IMR-90 (cell line): ENCODE measurements around the gene SMARCA2. TPM values are rescaled to one million over a fixed set of nuclear protein-coding genes. Genes with fewer than 3 reads are reported as not detected.

ENCODE experiments used
- ATAC-seq: fragments of 200-7000 bp; cut with Tn5 transposase; 2 replicates; pipeline ENCODE4 v1.9.1; 2020; ENCODE audit warnings: low read depth, mild to moderate bottlenecking, moderate library complexity
- BruUV-seq: library from RNA; stranded (reverse); fragments of 400-500 nt; replicated peaks from 2 replicates; lab custom pipeline; 2021; lab: Mats Ljungman, UMichigan
- CTCF ChIA-PET: fragments of 300-600 bp; formaldehyde crosslinking; extraction: SDS; loops from one replicate; lab custom pipeline; 2021; ENCODE audit warnings: antibody characterized with exemption; lab: Yijun Ruan, JAX
- POLR2A ChIA-PET: fragments of 300-600 bp; sonication (Branson Sonifier 250); formaldehyde crosslinking; loops from one replicate; lab custom pipeline; 2022; ENCODE audit warnings: antibody characterized with exemption; ENCODE audit not compliant: unreplicated experiment; lab: Charles Lee
- DNase-seq: peaks from one replicate; pipeline ENCODE4 v3.0.0; 2013
- H2AFZ ChIP-seq: replicated peaks from 2 replicates; pipeline ENCODE3; 2013; ENCODE audit warnings: low read length, mild to moderate bottlenecking; ENCODE audit not compliant: poor library complexity
- H2AK5ac ChIP-seq: 2 replicates; pipeline ENCODE4 v1.6.1; 2013; ENCODE audit warnings: low read depth, low read length, inconsistent platforms
- H2AK9ac ChIP-seq: replicated peaks from 2 replicates; pipeline ENCODE3; 2013; ENCODE audit warnings: mild to moderate bottlenecking, low read depth, low read length, moderate library complexity; ENCODE audit not compliant: poor library complexity
- H2BK120ac ChIP-seq: 2 replicates; pipeline ENCODE4 v1.6.1; 2013; ENCODE audit warnings: low read depth, low read length, inconsistent platforms
- H2BK15ac ChIP-seq: 3 replicates; pipeline ENCODE4 v1.6.1; 2013; ENCODE audit warnings: low read depth, low read length, inconsistent platforms
- H2BK20ac ChIP-seq: 2 replicates; pipeline ENCODE4 v1.6.1; 2013; ENCODE audit warnings: low read depth, mild to moderate bottlenecking, inconsistent platforms, low read length, moderate library complexity
- H2BK5ac ChIP-seq: 2 replicates; pipeline ENCODE4 v1.6.1; 2013; ENCODE audit warnings: mild to moderate bottlenecking, low read depth, low read length, inconsistent platforms; ENCODE audit not compliant: poor library complexity, severe bottlenecking
- H3K14ac ChIP-seq: replicated peaks from 2 replicates; pipeline ENCODE4 v1.6.1; 2013; ENCODE audit warnings: low read depth, low read length, inconsistent platforms
- H3K18ac ChIP-seq: 2 replicates; pipeline ENCODE4 v1.6.1; 2013; ENCODE audit warnings: low read depth, low read length, control low read depth
- H3K23ac ChIP-seq: 2 replicates; pipeline ENCODE4 v1.6.1; 2013; ENCODE audit warnings: low read depth, low read length, inconsistent platforms
- H3K27ac ChIP-seq: 2 replicates; pipeline ENCODE4 v1.5.1; 2013; ENCODE audit warnings: mild to moderate bottlenecking, control low read depth, low read length; ENCODE audit not compliant: insufficient read depth
- H3K27me3 ChIP-seq: 2 replicates; pipeline ENCODE4 v1.6.1; 2013; ENCODE audit warnings: low read length; ENCODE audit not compliant: control insufficient read depth, insufficient read depth
- H3K36me3 ChIP-seq: 2 replicates; pipeline ENCODE4 v1.6.1; 2013; ENCODE audit warnings: low read length, mixed read lengths; ENCODE audit not compliant: control insufficient read depth, insufficient read depth
- H3K4ac ChIP-seq: 2 replicates; pipeline ENCODE4 v1.6.1; 2013; ENCODE audit warnings: low read depth, low read length, inconsistent platforms
- H3K4me1 ChIP-seq: 2 replicates; pipeline ENCODE4 v1.6.1; 2013; ENCODE audit warnings: low read length, mixed read lengths; ENCODE audit not compliant: control insufficient read depth, insufficient read depth
- H3K4me2 ChIP-seq: 2 replicates; pipeline ENCODE4 v1.6.1; 2013; ENCODE audit warnings: low read depth, mild to moderate bottlenecking, control low read depth, low read length, moderate library complexity
- H3K4me3 ChIP-seq: 2 replicates; pipeline ENCODE4 v1.5.1; 2013; ENCODE audit warnings: low read depth, mild to moderate bottlenecking, control low read depth, low read length, moderate library complexity; ENCODE audit not compliant: insufficient read depth
- H3K56ac ChIP-seq: 2 replicates; pipeline ENCODE4 v1.6.1; 2013; ENCODE audit warnings: low read length, inconsistent platforms; ENCODE audit not compliant: insufficient read depth; ENCODE audit errors: extremely low read depth
- H3K79me1 ChIP-seq, 2 experiments: 2 replicates each; pipeline ENCODE4 v1.6.1; 2013; ENCODE audit warnings: low read length in 2 of 2, inconsistent platforms in 1 of 2, low read depth in 1 of 2
- H3K9ac ChIP-seq: 2 replicates; pipeline ENCODE4 v1.6.1; 2013; ENCODE audit warnings: low read depth, low read length, control low read depth
- H3K9me1 ChIP-seq: 2 replicates; pipeline ENCODE4 v1.6.1; 2013; ENCODE audit warnings: low read length, inconsistent platforms; ENCODE audit not compliant: insufficient read depth
- H3K9me3 ChIP-seq: 2 replicates; pipeline ENCODE4 v1.6.1; 2013; ENCODE audit warnings: low read length; ENCODE audit not compliant: control insufficient read depth, insufficient read depth
- H4K20me1 ChIP-seq: 2 replicates; pipeline ENCODE4 v1.6.1; 2013; ENCODE audit warnings: low read length, inconsistent platforms; ENCODE audit not compliant: insufficient read depth
- H4K5ac ChIP-seq: 2 replicates; pipeline ENCODE4 v1.6.1; 2013; ENCODE audit warnings: mild to moderate bottlenecking, low read depth, low read length, control low read depth
- H4K8ac ChIP-seq, 2 experiments: 2 replicates each; pipeline ENCODE4 v1.6.1; 2013; ENCODE audit warnings: low read depth in 2 of 2, low read length in 2 of 2, control low read depth in 1 of 2, inconsistent platforms in 1 of 2
- H4K91ac ChIP-seq: 2 replicates; pipeline ENCODE4 v1.6.1; 2013; ENCODE audit warnings: low read depth, low read length, inconsistent platforms; ENCODE audit not compliant: insufficient read depth
- BHLHE40 ChIP-seq: fragments of 150-350 bp; IDR thresholded peaks from 2 replicates; pipeline ENCODE4 v1.6.1; 2016; ENCODE audit warnings: mild to moderate bottlenecking, low read depth, low read length
- POLR2A ChIP-seq: IDR thresholded peaks from 2 replicates; pipeline ENCODE4 v1.6.1; 2012; ENCODE audit warnings: mild to moderate bottlenecking, low read depth, low read length
- RAD21 ChIP-seq: IDR thresholded peaks from 2 replicates; pipeline ENCODE4 v1.6.1; 2012; ENCODE audit warnings: low read length, improper control_type of control experiment
- whole genome bisulfite sequencing, 2 experiments: methylation state at CpG; one replicate each; pipeline versions ENCODE4 v1.1.5 to v1.1.7; 2013; ENCODE audit warnings: missing lambda C conversion rate in 2 of 2; ENCODE audit not compliant: insufficient read length in 1 of 2; ENCODE audit errors: extremely low coverage in 2 of 2; 5-methylcytosine and 5-hydroxymethylcytosine counted together
- dilution Hi-C: fragments of 300-500 bp; cut with HindIII; formaldehyde crosslinking; loops from one replicate; pipeline ENCODE4 v1.14.3; 2018; ENCODE audit warnings: low sequenced_read_pairs; ENCODE audit not compliant: unreplicated experiment
- in situ Hi-C: fragments of 300-500 bp; cut with MboI; formaldehyde crosslinking; loops from 3 replicates; pipeline ENCODE4 v1.14.3; 2019; ENCODE audit warnings: low sequenced_read_pairs, inconsistent platforms, mixed read lengths
- intact Hi-C: fragments of 100-400 bp; cut with micrococcal nuclease; formaldehyde crosslinking; loops from 2 replicates; pipeline ENCODE4 v1.10.0; 2022
- polyA plus RNA-seq, 3 experiments: library from polyadenylated mRNA; depleted of rRNA; stranded (reverse); fragments of >200 nt; gene quantifications; 2 replicates each; pipeline ENCODE4 v1.2.3, GENCODE V29; 2012; ENCODE audit warnings: low replicate concordance in 1 of 3
- total RNA-seq: library from RNA; depleted of rRNA; stranded (reverse); fragments of >200 nt; gene quantifications from 2 replicates; pipeline ENCODE4 v1.2.3, GENCODE V29; 2012

SMARCA2 gene
- total and polyA plus RNA-seq, 2 of the 4 experiments (the other 2 are of a cell fraction): 25.3 to 26.7 TPM

DNA sequence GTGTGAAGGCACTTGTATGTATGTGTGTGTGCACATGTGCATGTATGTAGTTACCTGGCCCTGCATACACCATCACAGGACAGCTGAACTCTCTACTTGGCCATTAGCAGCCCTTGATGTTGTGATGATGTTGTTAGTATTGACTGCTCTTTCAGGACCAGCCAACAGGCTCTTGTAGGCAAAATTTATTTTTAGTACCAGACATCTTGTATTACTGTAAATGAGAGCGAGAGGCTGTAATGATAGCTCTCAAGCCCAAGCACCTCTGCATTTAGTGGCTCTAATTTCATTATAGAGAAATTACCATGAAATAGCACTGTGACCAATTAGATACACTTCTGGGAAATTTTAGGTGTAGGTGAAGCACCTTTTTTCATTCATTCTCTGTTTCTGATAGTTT, 158.0 kb downstream of the SMARCA2 start:
- peaks cover 3% of the 10 kb centered on the region in 2 experiments; a peak in 2 of 4 replicates for H3K79me1 ChIP-seq
- H2AK9ac ChIP-seq: no peak overlapping the region
- H4K20me1 ChIP-seq: no peaks in the 10 kb centered on the region
- no peak overlapping the region for H2BK120ac ChIP-seq
- no peaks in the 10 kb centered on the region; the same call in none of the 2 replicates for H3K9me1 ChIP-seq
- no peak overlapping the region for H2AFZ ChIP-seq
- POLR2A ChIA-PET: no interaction called here
- no peaks in the 10 kb centered on the region for H3K4me1 ChIP-seq
- no peak overlapping the region for H3K27ac ChIP-seq
- H3K4ac ChIP-seq: no peak overlapping the region
- H4K8ac ChIP-seq: no peak overlapping the region
- DNase-seq (no peak), ATAC-seq (no peak)
- H3K18ac ChIP-seq: no peak overlapping the region
- no peak overlapping the region for H3K9ac ChIP-seq
- no peak overlapping the region for H2BK20ac ChIP-seq
- no peak overlapping the region for H3K14ac ChIP-seq
- H2BK5ac ChIP-seq: no peak overlapping the region
- H3K56ac ChIP-seq: no peak overlapping the region
- no peak overlapping the region for H3K4me3 ChIP-seq
- no peak overlapping the region for H3K23ac ChIP-seq
- H3K9me3 ChIP-seq: no peaks in the 10 kb centered on the region
- H4K5ac ChIP-seq: no peak overlapping the region
- dilution Hi-C loops: no loop called here
- in situ Hi-C loops: no loop called here
- no peaks in the 10 kb centered on the region for H3K27me3 ChIP-seq
- H3K36me3 ChIP-seq: peaks cover 4% of the 10 kb centered on the region; the same call in 1 of the 2 replicates
- no peak overlapping the region for H2BK15ac ChIP-seq
- CTCF ChIA-PET: no interaction called here
- no peak overlapping the region for H4K91ac ChIP-seq
- intact Hi-C loops: no loop called here
- WGBS, 2 experiments: no CpG with 5 or more reads among the region's 1 CpG
- no TSS peak for BruUV-seq
- no peak overlapping the region for H3K4me2 ChIP-seq
- TF ChIP-seq RAD21 (no peak), POLR2A (no peak), BHLHE40 (no peak)
- H2AK5ac ChIP-seq: no peak overlapping the region
